Osteocyte (in vitro differentiated cells): Measurements from ENCODE around the gene ZBTB4. TPM values are rescaled to one million over a fixed set of nuclear protein-coding genes. Genes with fewer than 3 reads are reported as not detected.

Experiments used
- DNase-seq: peaks from one replicate; pipeline ENCODE4 v3.0.0; 2021; ENCODE audit warnings: mixed read lengths; ENCODE audit not compliant: unreplicated experiment; ENCODE audit errors: extremely low spot score
- H3K27ac Mint-ChIP-seq: one replicate; pipeline ENCODE4 v1.8.0; 2021; ENCODE audit warnings: mild to moderate bottlenecking, mixed read lengths; ENCODE audit not compliant: unreplicated experiment
- H3K27me3 Mint-ChIP-seq: one replicate; pipeline ENCODE4 v1.8.0; 2021; ENCODE audit warnings: mixed read lengths; ENCODE audit not compliant: unreplicated experiment
- H3K36me3 Mint-ChIP-seq: one replicate; pipeline ENCODE4 v1.8.0; 2021; ENCODE audit warnings: mixed read lengths; ENCODE audit not compliant: unreplicated experiment
- H3K4me1 Mint-ChIP-seq: one replicate; pipeline ENCODE4 v1.8.0; 2021; ENCODE audit warnings: mixed read lengths; ENCODE audit not compliant: unreplicated experiment
- H3K4me3 Mint-ChIP-seq: one replicate; pipeline ENCODE4 v1.8.0; 2021; ENCODE audit warnings: mild to moderate bottlenecking, moderate library complexity, mixed read lengths; ENCODE audit not compliant: unreplicated experiment
- H3K9me3 Mint-ChIP-seq: one replicate; pipeline ENCODE4 v1.8.0; 2021; ENCODE audit warnings: mixed read lengths; ENCODE audit not compliant: unreplicated experiment
- total RNA-seq: library from RNA; stranded (reverse); gene quantifications from 2 replicates; pipeline ENCODE4 v1.2.1, GENCODE V29; 2021
- TF ChIP-seq, protein P1 (sequence below): fragments of 200-600 bp; sonication (generic); IDR thresholded peaks from 2 replicates; pipeline ENCODE4 v1.5.0; 2021; ENCODE audit warnings: antibody characterized with exemption, mild to moderate bottlenecking, moderate library complexity

ZBTB4 gene
- total RNA-seq, 1 donor from 2014 or later, result 49.7 TPM

- H3K27me3 Mint-ChIP-seq, result no peaks in the 10 kb centered on the region
- H3K4me3 Mint-ChIP-seq, result no peak overlapping the region
- TF ChIP-seq, protein P1, sequence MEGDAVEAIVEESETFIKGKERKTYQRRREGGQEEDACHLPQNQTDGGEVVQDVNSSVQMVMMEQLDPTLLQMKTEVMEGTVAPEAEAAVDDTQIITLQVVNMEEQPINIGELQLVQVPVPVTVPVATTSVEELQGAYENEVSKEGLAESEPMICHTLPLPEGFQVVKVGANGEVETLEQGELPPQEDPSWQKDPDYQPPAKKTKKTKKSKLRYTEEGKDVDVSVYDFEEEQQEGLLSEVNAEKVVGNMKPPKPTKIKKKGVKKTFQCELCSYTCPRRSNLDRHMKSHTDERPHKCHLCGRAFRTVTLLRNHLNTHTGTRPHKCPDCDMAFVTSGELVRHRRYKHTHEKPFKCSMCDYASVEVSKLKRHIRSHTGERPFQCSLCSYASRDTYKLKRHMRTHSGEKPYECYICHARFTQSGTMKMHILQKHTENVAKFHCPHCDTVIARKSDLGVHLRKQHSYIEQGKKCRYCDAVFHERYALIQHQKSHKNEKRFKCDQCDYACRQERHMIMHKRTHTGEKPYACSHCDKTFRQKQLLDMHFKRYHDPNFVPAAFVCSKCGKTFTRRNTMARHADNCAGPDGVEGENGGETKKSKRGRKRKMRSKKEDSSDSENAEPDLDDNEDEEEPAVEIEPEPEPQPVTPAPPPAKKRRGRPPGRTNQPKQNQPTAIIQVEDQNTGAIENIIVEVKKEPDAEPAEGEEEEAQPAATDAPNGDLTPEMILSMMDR, result no peak
- DNase-seq, result no peak
- peaks cover 36% of the 10 kb centered on the region for H3K36me3 Mint-ChIP-seq
- peak overlapping the region; percentile 9 for H3K27ac Mint-ChIP-seq
- peaks cover 21% of the 10 kb centered on the region for H3K4me1 Mint-ChIP-seq
- H3K9me3 Mint-ChIP-seq, result no peaks in the 10 kb centered on the region
These were observed 14.5 kb upstream of the ZBTB4 start for GRCh38 chr17:7493941-7494340.

GRCh38 chr17:7491583-7491982 is 12.2 kb upstream of the ZBTB4 start:
- Mint-ChIP-seq H3K9me3 (no peaks in the 10 kb centered on the region), H3K36me3 (peaks cover 28% of the 10 kb centered on the region), H3K4me1 (peaks cover 42% of the 10 kb centered on the region), H3K27me3 (no peaks in the 10 kb centered on the region), H3K27ac (no peak overlapping the region), H3K4me3 (no peak overlapping the region)
- TF ChIP-seq, protein P1, result no peak
- DNase-seq, result no peak

DNA sequence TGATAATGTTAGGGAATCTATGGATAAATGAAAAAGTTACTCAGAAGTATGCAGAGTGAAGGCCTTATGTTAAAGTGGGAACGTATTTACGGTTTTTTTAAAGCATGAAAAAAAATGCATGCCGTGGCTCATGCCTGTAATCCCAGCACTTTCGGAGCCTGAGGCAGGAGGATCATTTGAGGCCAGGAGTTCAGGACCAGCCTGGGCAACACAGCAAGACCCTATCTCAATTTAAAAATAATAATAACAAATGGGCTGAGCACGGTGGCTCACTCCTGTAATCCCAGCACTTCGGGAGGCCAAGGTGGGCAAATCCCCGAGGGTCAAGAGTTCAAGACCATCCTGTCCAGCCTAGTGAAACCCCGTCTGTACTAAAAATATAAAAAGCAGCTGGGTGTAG is 10.7 kb upstream of the ZBTB4 start:
- no peak for DNase-seq
- TF ChIP-seq, protein P1, result no peak
- Mint-ChIP-seq H3K4me3 (no peak overlapping the region), H3K27me3 (no peaks in the 10 kb centered on the region), H3K9me3 (no peaks in the 10 kb centered on the region), H3K4me1 (peaks cover 52% of the 10 kb centered on the region), H3K27ac (no peak overlapping the region), H3K36me3 (peaks cover 17% of the 10 kb centered on the region)

DNA sequence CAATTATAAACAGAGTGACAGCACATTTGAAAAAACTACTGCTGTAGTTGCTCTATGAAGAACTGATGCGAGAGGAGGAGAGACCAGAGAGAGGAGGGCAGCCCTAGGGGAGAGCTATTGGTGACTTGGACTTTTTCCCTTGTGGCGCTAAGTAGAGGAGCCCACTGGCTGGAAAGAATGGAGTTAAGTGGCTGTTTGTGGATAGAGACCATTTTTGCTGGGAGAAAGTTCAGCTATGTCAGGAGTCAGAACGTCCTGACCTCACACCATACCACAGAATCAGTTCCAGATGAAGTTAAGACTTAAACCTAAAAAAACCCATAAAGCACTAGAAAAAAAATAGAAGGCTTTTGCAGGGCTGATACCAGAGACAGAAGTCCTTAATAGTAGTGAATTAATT is 6.8 kb upstream of the ZBTB4 start:
- Mint-ChIP-seq H3K4me3 (peak overlapping the region; percentile 91), H3K27me3 (no peaks in the 10 kb centered on the region), H3K9me3 (no peaks in the 10 kb centered on the region), H3K27ac (peak overlapping the region; percentile 61), H3K4me1 (peaks cover 68% of the 10 kb centered on the region), H3K36me3 (peaks cover 9% of the 10 kb centered on the region)
- TF ChIP-seq, protein P1, result no peak
- no peak for DNase-seq

DNA sequence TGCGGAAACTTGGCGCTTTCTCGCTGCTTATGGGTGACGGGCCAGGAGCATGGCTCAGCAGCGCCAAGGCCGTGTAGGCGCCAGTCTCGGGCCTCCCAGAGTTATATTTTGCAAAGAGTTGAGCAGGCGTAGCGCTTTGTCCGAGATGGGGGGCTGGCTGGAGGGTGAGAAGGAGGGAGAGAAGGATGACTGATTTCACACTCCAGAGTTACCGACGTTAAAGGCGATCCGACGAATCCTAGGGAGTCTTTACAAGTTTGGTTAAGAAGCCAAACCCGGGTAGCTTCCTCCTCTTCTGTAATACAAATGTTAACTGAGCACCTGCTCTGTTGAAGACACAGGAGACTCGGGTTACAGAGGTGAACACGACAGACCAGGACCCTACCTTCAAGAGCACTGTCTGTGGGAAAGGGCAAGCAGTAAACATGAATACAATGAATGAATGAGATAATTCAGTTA is 5.5 kb upstream of the ZBTB4 start:
- Mint-ChIP-seq H3K27me3 (no peaks in the 10 kb centered on the region), H3K4me3 (peak overlapping the region; percentile 91), H3K36me3 (peaks cover 9% of the 10 kb centered on the region), H3K9me3 (no peaks in the 10 kb centered on the region), H3K4me1 (peaks cover 69% of the 10 kb centered on the region), H3K27ac (peak overlapping the region; percentile 100)
- TF ChIP-seq, protein P1, result no peak
- no peak for DNase-seq
